NCI-H1048 (cell line): ENCODE data around the gene CFAP61.

Experiments
- DNase-seq: peaks from one replicate; lab custom pipeline; 2025; lab: John Stamatoyannopoulos, UW

CFAP61 gene

DNA sequence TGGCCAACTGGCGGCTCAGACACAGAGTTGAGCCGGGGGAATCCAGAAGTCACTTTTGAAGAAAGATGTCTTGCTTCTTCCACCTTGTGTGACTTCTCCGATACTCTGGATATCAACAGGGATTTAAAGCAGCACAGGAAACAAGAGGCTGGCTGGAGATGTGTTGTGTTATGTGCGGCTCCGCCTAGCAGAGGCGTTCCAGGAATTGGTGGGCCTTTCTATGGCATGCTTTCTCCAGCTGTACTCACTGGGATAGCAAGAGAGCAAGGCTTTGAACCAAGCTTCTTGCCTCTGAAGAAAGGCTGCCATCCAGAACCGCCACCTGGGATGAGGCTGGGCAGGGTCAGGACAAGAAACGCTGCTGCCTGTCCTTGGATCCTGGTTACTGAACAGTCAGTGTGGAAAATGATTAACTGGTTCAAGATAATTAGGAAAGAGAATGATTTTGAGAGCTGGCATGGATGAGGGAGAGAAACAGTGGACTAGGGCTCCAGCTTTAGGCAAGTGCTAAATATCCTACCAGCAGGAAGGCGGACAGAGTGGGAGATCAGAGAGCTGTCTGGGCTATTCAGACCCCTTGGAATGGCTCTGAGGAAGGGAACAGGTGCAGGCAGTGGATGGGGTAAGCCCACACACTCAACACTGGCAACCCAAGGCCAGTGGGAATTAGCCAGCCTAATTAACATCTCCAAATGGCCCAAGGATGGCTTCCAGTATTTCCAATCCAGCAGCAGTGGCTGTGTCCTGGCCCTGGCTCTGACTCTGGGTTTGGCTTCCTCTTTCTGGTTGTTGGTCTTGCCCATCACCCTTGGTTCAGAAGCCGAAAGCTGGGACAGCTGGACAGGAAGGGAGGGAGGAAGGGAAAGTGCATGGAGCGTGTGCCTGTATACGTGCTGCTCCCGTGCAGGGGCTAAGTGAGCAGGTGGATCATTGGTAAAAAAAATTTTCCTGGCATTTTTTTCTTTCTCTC lies 347.5 kb downstream of the CFAP61 start:
- DNase-seq = no peak

DNA sequence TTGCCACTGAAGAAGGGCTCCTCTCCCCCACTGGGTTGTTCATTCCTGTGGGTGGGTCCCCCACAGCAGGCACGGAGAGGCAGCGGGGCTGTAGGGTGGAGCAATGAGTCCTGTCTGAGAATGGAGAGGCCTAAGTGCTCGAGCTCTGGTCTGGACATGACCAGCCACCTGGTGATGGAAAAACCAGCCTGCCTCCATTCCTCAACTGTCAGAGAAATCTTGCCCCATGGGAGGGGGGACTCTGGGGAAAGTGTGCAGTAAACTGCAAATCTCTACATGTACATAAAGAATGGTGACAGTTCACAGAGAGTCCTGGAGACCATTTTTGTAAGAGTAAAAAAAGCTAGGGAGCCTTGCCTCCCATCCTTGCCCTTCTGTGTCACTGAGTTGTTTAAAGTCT lies 349.7 kb downstream of the CFAP61 start:
- no peak for DNase-seq

DNA sequence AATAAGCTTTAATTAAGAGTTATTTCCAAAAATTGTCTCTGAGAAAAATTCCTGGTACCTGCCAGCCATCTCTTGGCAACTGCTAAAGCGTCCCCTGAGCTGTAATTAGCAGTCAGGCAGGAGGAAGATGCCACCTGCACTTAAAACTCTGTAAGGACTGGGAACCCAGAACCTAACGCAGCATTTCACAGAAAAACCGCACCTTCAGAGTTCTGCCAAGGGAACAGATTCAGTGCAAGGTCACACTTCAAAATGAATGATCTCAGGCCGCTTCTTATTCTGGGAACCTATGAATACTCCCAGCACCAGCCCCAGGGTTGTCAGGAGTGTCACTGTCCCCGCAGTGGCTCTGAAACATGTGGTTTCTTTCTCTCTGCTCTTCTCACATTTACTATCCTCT lies 352.3 kb downstream of the CFAP61 start:
- DNase-seq = no peak

DNA sequence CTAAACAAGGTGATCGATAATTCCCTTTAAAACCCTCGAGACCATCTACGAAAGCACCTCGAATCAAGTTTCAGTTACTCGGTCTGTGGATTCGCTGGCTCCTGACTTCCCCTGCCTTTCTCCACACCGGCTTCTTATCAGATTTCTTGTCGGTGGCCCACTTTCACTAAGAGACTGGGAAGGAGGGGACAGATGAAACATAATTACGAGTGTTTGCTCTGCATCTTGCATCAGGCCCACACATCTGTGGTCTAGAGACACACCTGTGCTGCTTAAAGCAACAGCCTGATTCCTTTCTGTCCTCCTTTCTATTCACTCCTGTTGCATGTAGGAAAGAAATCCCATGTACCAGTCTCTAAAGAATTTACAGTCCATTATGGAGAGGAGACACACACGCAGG lies 353.3 kb downstream of the CFAP61 start:
- no peak for DNase-seq

GRCh38 chr20:20406306-20406705 lies 354.0 kb downstream of the CFAP61 start:
- DNase-seq = no peak

- no peak for DNase-seq
These were observed 355.8 kb downstream of the CFAP61 start for GRCh38 chr20:20407891-20408805.

DNA sequence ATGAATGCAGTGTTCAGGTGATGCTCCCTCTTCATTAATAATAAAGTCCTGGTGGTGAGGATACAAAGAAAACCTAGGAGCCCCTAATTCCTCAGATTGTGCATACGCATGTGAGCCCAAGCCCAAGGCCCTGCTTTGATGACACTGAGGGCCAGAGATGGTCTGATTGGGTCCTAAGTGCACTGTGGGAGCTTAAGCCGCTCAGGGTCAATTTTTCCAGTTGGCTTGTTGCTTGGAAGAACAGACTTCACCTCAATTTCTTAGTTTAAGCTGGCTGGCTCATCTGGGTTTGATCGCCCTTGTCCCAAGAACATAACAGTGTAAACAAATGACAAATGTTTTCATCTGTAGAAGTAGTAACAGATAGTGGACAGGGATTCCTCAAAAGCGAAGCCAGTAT lies 357.0 kb downstream of the CFAP61 start:
- DNase-seq = no peak
